SK-N-SH treated with all-trans-retinoic acid at 6 μM for 48 hours (cell line): ENCODE results near the gene GRK7.

Experiments
- CSDC2 ChIP-seq: fragments of 250-450 bp; sonication (Bioruptor Pico); IDR thresholded peaks from 2 replicates; pipeline ENCODE4 v1.5.0; 2020; ENCODE audit warnings: mild to moderate bottlenecking, moderate library complexity
- ESRRG ChIP-seq: fragments of 250-450 bp; sonication (Bioruptor Pico); IDR thresholded peaks from 2 replicates; pipeline ENCODE4 v1.6.1; 2021; ENCODE audit warnings: mild to moderate bottlenecking
- RARB ChIP-seq: fragments of 250-450 bp; sonication (Bioruptor Pico); IDR thresholded peaks from 2 replicates; pipeline ENCODE4 v1.8.0; 2021; ENCODE audit warnings: mild to moderate bottlenecking, moderate library complexity
- TCF4 ChIP-seq: fragments of 250-450 bp; sonication (Bioruptor Pico); IDR thresholded peaks from 2 replicates; pipeline ENCODE4 v1.8.0; 2021; ENCODE audit warnings: mild to moderate bottlenecking, moderate library complexity, borderline replicate concordance
- TOX ChIP-seq: fragments of 250-450 bp; sonication (Bioruptor Pico); IDR thresholded peaks from 2 replicates; pipeline ENCODE4 v1.8.0; 2021; ENCODE audit warnings: mild to moderate bottlenecking, moderate library complexity, borderline replicate concordance
- ZFP3 ChIP-seq: fragments of 250-450 bp; sonication (Bioruptor Pico); IDR thresholded peaks from 2 replicates; pipeline ENCODE4 v1.5.0; 2020; ENCODE audit warnings: mild to moderate bottlenecking, moderate library complexity
- ZFP30 ChIP-seq: fragments of 450-650 bp; formaldehyde crosslinking; IDR thresholded peaks from 2 replicates; pipeline ENCODE4 v1.5.0; 2022; ENCODE audit warnings: mild to moderate bottlenecking, moderate library complexity
- ZNF565 ChIP-seq: fragments of 450-650 bp; formaldehyde crosslinking; conservative IDR thresholded peaks from 2 replicates; pipeline ENCODE4 v1.5.0; 2020; ENCODE audit warnings: low read depth, mild to moderate bottlenecking, moderate library complexity
- ZNF70 ChIP-seq: fragments of 450-650 bp; formaldehyde crosslinking; IDR thresholded peaks from 2 replicates; pipeline ENCODE4 v1.5.0; 2020; ENCODE audit warnings: mild to moderate bottlenecking, moderate library complexity
- TF ChIP-seq, protein P1 (sequence below): fragments of 250-450 bp; sonication (Bioruptor Pico); IDR thresholded peaks from 2 replicates; pipeline ENCODE4 v1.8.0; 2020; ENCODE audit warnings: mild to moderate bottlenecking, moderate library complexity, borderline replicate concordance
- TF ChIP-seq, protein P2 (sequence below): fragments of 250-450 bp; sonication (Bioruptor Pico); IDR thresholded peaks from 2 replicates; pipeline ENCODE4 v1.5.1; 2020; ENCODE audit warnings: low read depth, mild to moderate bottlenecking, moderate library complexity
- TF ChIP-seq, protein P3 (sequence below): fragments of 250-450 bp; sonication (Bioruptor Pico); IDR thresholded peaks from 2 replicates; pipeline ENCODE4 v1.8.0; 2021; ENCODE audit warnings: low read depth, mild to moderate bottlenecking, moderate library complexity, borderline replicate concordance

DNA sequence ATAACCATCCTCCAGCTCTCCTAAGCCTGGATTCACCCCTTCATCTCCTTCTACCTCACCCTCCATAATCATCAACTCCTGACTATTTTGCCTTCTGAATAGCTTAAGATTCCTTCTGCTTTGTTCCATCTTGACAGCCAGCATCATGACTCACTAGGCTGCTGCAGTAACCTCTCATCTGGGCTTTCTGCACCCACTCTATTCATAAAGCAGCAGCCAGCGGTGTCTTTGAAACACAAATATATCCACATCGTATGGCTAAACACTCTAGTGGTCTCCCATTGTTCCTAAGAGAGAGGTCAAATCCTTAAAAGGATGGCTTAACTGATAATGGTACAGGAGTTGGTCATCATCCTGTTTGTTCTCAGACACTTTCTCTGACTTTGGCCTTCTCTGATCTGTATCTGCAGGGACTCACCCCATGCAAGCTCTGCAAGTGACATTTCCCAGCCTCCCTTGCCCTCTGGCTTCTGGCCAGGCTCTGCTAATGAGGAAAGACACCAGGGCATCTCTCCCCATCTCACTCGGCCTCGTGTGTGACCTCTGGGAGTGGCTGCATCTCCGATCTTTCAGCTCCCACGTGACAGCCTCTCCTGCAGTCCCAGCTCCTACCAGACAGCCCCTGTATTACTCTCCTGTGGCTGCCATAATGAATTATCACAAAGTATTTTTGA lies 6.2 kb downstream of the GRK7 start:
- TF ChIP-seq ESRRG (CRISPR knock-in tag) (no peak), ZNF70 (CRISPR knock-in tag) (no peak), ZFP30 (CRISPR knock-in tag) (no peak), TOX (CRISPR knock-in tag) (no peak), ZNF565 (CRISPR knock-in tag) (no peak), RARB (CRISPR knock-in tag) (no peak), ZFP3 (CRISPR knock-in tag) (no peak), TCF4 (CRISPR knock-in tag) (no peak), CSDC2 (CRISPR knock-in tag) (no peak)
- TF ChIP-seq, protein P1, sequence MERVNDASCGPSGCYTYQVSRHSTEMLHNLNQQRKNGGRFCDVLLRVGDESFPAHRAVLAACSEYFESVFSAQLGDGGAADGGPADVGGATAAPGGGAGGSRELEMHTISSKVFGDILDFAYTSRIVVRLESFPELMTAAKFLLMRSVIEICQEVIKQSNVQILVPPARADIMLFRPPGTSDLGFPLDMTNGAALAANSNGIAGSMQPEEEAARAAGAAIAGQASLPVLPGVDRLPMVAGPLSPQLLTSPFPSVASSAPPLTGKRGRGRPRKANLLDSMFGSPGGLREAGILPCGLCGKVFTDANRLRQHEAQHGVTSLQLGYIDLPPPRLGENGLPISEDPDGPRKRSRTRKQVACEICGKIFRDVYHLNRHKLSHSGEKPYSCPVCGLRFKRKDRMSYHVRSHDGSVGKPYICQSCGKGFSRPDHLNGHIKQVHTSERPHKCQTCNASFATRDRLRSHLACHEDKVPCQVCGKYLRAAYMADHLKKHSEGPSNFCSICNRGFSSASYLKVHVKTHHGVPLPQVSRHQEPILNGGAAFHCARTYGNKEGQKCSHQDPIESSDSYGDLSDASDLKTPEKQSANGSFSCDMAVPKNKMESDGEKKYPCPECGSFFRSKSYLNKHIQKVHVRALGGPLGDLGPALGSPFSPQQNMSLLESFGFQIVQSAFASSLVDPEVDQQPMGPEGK (CRISPR knock-in tag), result no peak
- TF ChIP-seq, protein P2, sequence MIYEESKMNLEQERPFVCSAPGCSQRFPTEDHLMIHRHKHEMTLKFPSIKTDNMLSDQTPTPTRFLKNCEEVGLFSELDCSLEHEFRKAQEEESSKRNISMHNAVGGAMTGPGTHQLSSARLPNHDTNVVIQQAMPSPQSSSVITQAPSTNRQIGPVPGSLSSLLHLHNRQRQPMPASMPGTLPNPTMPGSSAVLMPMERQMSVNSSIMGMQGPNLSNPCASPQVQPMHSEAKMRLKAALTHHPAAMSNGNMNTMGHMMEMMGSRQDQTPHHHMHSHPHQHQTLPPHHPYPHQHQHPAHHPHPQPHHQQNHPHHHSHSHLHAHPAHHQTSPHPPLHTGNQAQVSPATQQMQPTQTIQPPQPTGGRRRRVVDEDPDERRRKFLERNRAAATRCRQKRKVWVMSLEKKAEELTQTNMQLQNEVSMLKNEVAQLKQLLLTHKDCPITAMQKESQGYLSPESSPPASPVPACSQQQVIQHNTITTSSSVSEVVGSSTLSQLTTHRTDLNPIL (CRISPR knock-in tag), result no peak
- TF ChIP-seq, protein P3, sequence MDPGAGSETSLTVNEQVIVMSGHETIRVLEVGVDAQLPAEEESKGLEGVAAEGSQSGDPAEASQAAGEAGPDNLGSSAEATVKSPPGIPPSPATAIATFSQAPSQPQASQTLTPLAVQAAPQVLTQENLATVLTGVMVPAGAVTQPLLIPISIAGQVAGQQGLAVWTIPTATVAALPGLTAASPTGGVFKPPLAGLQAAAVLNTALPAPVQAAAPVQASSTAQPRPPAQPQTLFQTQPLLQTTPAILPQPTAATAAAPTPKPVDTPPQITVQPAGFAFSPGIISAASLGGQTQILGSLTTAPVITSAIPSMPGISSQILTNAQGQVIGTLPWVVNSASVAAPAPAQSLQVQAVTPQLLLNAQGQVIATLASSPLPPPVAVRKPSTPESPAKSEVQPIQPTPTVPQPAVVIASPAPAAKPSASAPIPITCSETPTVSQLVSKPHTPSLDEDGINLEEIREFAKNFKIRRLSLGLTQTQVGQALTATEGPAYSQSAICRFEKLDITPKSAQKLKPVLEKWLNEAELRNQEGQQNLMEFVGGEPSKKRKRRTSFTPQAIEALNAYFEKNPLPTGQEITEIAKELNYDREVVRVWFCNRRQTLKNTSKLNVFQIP, result no peak
